NCI-H524 (cell line): ENCODE results near the gene PFDN6.
"Not testable (repeated sequence)": the region's sequence is repeated elsewhere in the genome, so short reads cannot be mapped to it uniquely, and the experiment has no call there.

Experiments used
- DNase-seq, 2 experiments: peaks; one replicate each; lab custom pipeline; 2025; lab: John Stamatoyannopoulos, UW

The PFDN6 gene

DNA sequence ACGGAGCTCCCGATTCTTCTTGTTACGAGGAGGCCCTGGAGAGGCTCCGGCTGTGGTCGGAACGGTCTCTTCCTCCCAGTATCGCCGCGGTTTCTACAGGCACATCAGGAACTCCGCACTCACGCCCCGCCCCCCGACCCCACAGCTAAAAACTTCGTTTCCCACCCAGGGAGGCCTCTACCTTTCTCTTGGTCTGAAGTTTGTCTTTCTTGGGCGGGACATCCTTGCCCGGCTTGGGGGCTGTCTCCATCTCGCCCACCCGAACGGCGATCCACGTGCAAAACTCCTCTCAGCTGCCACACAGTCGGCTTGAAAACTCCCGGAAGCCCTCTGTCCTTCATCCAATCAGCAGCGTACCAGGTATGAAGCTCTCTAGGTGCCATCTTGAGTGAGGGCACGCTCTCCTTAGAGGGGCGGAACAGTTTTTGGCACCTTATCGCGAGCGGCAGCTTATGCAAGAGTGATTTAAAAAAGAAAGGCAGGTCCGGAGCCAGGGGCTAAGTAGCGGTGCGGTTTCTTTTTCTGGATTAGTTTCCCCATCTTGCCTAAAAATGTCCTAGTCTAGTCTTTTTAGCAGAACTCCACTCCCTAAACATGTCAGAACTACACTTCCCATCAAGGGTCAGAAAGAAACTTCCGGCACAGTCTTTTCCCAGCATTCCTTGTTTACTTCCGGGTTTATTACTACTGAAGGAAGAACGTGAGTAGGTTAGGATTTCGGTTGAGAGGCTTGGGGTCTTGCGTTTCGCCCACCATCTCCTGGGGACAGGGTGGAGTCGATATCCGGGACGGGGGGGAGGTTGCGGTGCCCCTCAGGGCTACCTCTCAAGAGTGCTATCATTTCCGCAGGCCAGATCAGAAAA lies at the start of gene PFDN6, which contains the start of gene WDR46:
Gene PFDN6 (plus strand): TSS at position 681 of the 863 bp plus-strand sequence. CDS start 256 bp downstream, outside the sequence.
Gene WDR46 (minus strand): TSS at position 319 of the 863 bp plus-strand sequence. CDS start 69 bp downstream, at position 250.
- peak; percentile 65 to 89 for DNase-seq

DNA sequence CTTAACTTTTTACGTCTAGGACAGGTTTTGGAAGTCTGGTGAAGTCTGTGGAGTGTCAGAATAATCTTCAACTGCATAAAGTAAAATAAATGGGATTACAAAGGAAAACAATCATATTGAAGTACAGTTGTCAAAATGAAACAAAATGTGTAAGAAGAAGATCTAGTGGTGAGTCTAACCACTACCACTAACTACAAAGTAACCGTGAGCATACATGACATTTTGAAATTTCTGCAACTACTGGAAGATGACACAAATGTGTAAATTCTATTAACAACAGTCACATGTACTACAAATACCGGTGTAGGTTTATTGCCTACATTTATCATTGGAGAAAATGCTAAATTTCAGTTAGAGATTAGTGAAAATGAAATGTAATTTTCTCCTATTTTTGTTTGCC lies 47.4 kb upstream of the PFDN6 start:
- DNase-seq, result no peak

DNA sequence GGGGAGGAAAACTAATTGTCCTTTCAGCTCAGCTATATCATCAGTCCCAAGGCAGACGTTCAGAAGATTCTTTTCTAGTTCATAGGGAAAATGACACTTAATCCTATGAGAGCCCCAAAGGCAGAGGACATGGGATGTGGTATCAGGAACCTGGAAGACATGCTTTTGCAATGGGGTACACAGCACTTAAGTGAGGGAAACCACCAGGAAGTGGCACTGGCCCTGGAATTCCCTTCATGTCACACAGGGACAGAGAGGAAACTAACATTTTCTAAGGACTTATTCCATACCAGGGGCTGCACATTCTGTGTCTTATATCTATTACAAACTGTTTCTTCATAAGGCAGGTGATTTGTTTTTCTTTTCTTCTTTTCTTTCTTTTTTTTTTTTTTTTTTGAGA lies 45.9 kb upstream of the PFDN6 start:
- no peak for DNase-seq

DNA sequence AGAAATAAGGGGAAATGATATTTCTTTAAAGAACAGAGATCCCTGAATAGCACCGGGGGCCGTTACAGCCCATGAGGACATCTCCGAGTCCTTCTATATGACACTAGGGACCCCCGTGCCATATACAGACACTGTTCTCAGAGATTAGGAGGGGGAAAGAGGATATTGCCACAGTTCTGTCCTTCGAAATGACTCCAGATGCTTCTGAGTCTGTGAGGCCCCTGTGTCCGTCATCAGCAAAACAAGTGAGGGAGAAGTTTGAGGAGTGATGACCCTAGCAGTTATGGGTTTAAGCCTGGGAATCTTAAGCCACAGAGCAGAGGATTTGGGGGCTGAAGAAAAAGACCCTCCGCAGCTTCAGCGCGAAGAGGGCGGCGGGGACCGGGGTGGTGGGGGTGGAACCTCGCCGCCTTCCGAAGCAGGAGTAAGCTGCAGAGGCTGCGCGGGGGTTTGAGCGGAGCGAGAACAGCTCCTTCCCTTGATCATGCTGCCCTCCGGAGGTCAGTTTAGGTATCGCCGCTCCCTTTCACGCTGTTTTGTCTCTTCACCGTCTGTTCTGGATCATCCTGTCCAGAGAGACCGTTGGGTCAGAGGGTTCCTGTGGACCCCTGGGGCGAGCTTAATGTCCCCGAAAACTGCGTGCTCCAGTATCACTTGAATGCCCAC lies 41.3 kb upstream of the PFDN6 start:
- peak; percentile 78 to 89 for DNase-seq

- peak; percentile 71 to 73 for DNase-seq
These were observed 40.8 kb upstream of the PFDN6 start for GRCh38 chr6:33248643-33248931.

- peak; percentile 99 for DNase-seq
These were observed 40.3 kb upstream of the PFDN6 start for GRCh38 chr6:33248932-33249731.

- peak; percentile 38 to 78 for DNase-seq
These were observed 39.4 kb upstream of the PFDN6 start for GRCh38 chr6:33249732-33250630.

GRCh38 chr6:33250731-33251130 lies 38.7 kb upstream of the PFDN6 start:
- DNase-seq, result no peak

DNA sequence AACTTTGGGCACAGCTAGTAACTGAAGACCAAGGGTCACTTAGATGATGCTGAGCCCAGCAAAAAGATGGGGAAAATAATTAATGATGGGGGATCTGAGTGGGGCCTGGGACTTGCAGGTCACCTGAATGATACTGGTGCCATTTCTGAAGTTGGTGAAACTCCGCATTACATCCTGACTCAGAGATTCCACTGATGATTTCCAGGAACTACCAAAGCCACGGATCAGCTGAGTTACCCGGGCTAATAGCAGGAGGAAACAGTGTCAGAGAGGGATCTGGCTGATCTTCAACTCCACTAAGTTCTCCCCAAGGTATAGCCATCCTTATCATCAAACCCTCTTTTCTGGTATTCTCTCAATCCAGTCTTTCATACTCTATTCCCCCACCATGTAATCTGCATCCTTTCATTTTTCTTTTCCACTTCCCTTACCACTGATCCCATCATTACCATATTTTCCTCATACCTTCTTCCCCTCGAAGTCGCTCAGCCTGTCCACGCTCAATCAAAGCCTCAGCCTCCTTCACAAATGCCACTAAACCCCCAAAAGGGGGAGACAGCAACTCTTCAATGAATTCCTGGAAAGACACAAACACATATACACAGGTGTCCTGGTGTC lies 37.9 kb upstream of the PFDN6 start:
- DNase-seq, result no peak

DNA sequence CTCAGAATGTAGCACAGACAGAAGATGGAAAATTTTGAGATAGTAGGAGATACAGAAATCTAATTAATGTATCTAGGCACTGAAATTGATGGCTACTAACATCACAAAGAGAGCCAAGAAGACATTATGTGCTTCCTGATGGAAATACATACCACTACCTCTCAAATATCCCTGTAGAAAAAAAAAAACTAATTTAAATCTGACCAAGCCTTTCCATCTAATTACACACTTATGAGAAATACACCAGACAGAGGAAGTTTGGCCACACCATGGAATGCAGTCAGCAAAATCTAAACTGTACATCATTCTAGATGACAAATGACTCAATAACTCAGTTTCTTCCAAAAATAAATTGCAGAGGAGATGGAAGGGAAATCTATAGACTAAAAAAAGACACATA lies 36.6 kb upstream of the PFDN6 start:
- no peak for DNase-seq

DNA sequence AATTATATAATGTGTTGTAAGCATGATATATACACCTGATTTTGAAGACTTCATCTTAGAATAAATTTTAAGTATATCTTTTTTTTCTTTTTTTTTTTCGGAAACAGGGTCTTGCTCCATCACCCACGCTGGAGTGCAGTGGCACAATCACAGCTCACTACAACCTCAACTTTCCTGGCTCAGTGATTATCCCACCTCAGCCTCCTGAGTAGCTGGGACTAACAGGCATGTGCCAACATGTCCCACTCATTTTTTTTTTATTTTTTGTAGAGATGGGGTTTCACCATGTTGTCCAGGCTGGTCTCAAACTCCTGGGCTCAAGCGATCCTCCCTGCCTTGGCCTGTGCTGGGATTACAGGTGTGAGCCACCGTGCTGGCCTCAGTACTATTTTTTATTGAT lies 34.8 kb upstream of the PFDN6 start:
- DNase-seq, result no peak

GRCh38 chr6:33259032-33259431 lies 30.4 kb upstream of the PFDN6 start:
- no peak for DNase-seq

GRCh38 chr6:33262490-33262889 lies 26.9 kb upstream of the PFDN6 start:
- DNase-seq, result not testable (repeated sequence)

- no peak for DNase-seq
These were observed 25.4 kb upstream of the PFDN6 start for GRCh38 chr6:33264015-33264414.

GRCh38 chr6:33271117-33271467 lies 18.3 kb upstream of the PFDN6 start:
- no peak for DNase-seq

GRCh38 chr6:33271468-33272274 lies 17.7 kb upstream of the PFDN6 start, which contains the start of the genes RPS18 and VPS52:
TSS of gene RPS18 (plus strand) at chr6:33272075. CDS start at chr6:33272120, 45 bp downstream.
TSS of gene VPS52 (minus strand) at chr6:33271876. CDS start at chr6:33271675, 201 bp downstream.
- peak; percentile 95 to 98 for DNase-seq

- DNase-seq, result no peak
These were observed 16.9 kb upstream of the PFDN6 start for GRCh38 chr6:33272275-33273128.

DNA sequence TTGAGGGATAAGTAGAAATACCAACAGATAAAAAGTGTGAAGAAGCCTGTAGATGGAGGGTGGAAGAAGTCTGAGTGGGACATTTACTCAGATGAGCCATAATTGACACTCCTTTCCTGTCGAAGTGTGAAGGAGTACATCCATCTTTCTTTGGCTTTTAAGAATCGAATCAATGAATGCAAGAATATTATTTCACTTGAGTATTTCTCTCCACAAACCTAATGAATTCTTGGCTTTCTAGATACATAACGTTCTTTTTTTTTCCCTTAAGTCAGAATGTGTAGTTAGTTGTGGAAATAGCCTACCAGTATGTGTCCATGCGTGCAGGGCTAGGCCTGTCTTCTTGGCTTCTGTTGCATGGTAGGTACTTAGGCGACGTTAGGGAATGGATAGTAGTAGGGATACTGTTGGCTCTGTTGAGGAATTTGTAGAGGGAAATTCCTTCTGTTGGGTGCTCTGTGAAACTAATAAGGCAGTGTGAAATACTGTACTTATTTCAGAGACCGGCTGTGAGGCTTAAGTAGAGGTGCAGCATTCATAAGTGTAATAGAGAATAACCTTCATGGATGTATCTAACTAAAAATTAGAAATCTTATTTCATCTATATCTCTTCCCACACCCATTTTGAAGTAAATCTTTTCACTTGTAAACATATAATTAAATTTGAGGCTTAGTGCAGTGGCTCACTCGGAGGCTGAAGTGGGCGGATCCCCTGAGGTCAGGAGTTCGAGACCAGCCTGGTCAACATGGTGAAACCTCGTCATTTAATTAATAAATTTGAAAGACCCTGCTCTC lies 16.1 kb upstream of the PFDN6 start:
- no peak for DNase-seq
